ENCODE data around the gene PLEKHH3.
"Not testable (repeated sequence)": the region's sequence is repeated elsewhere in the genome, so short reads cannot be mapped to it uniquely, and the experiment has no call there.

Gene PLEKHH3

GRCh38 chr17:42623732-42624596, 52.8 kb downstream of the PLEKHH3 start:
- DNase-seq: no peak

GRCh38 chr17:42623271-42623670, 53.5 kb downstream of the PLEKHH3 start:
- DNase-seq: no peak

- not testable (repeated sequence) for DNase-seq
Measured at GRCh38 chr17:42621987-42622386, 54.8 kb downstream of the PLEKHH3 start.

GRCh38 chr17:42618442-42619150, 58.2 kb downstream of the PLEKHH3 start:
- DNase-seq: no peak

- no peak for DNase-seq
Measured at GRCh38 chr17:42617956-42618431, 58.8 kb downstream of the PLEKHH3 start.
